Endothelial cell of umbilical vein (primary cell): ENCODE results near the gene FHOD1. TPM values are rescaled to one million over a fixed set of nuclear protein-coding genes. Genes with fewer than 3 reads are reported as not detected.

Experiments
- BruUV-seq: library from RNA; stranded (reverse); fragments of 400-500 nt; replicated peaks from 2 replicates; lab custom pipeline; 2021; lab: Mats Ljungman, UMichigan
- CTCF ChIA-PET: fragments of 300-600, 350-600 bp; sonication (Branson Sonifier 250); formaldehyde crosslinking; loops from one replicate; lab custom pipeline; 2021; ENCODE audit warnings: antibody characterized with exemption, inconsistent platforms; lab: Charles Lee
- POLR2A ChIA-PET: fragments of 300-600, 350-600 bp; sonication (Branson Sonifier 250); formaldehyde crosslinking; loops from one replicate; lab custom pipeline; 2021; ENCODE audit warnings: antibody characterized with exemption, inconsistent platforms; lab: Charles Lee
- DNase-seq: peaks from one replicate; pipeline ENCODE4 v3.0.0-alpha.2; 2011; ENCODE audit warnings: low read depth, low spot score
- FAIRE-seq: peaks from 2 replicates; lab custom pipeline; 2011; peaks lifted over from hg19 to GRCh38; lab: Jason Lieb, UNC
- H2AFZ ChIP-seq: 2 replicates; pipeline ENCODE4 v1.6.0; 2012; ENCODE audit warnings: low read depth, low read length, control low read depth, inconsistent platforms
- H3K27ac ChIP-seq: 2 replicates; pipeline ENCODE4 v1.5.1; 2011; ENCODE audit warnings: low read depth, mild to moderate bottlenecking, control low read depth, low read length, moderate library complexity; ENCODE audit not compliant: insufficient read depth
- H3K27me3 ChIP-seq, 2 experiments: 2 replicates each; pipeline versions ENCODE4 v1.6.0 to v1.6.1; 2011; ENCODE audit warnings: low read length in 2 of 2, mixed read lengths in 1 of 2; ENCODE audit not compliant: control insufficient read depth in 2 of 2, insufficient read depth in 2 of 2
- H3K36me3 ChIP-seq, 2 experiments: 2 replicates in 1 of 2; 3 replicates in 1 of 2; pipeline ENCODE4 v1.5.1; 2011; ENCODE audit warnings: low read length in 2 of 2, mild to moderate bottlenecking in 1 of 2, moderate library complexity in 1 of 2; ENCODE audit not compliant: control insufficient read depth in 2 of 2, insufficient read depth in 2 of 2; ENCODE audit errors: extremely low read depth in 1 of 2
- H3K4me1 ChIP-seq: 3 replicates; pipeline ENCODE4 v1.5.1; 2011; ENCODE audit warnings: mild to moderate bottlenecking, low read length; ENCODE audit not compliant: control insufficient read depth, insufficient read depth; ENCODE audit errors: extremely low read depth
- H3K4me2 ChIP-seq: 2 replicates; pipeline ENCODE4 v1.6.1; 2011; ENCODE audit warnings: low read length, control low read depth, mixed read lengths; ENCODE audit not compliant: insufficient read depth
- H3K4me3 ChIP-seq, 3 experiments: fragments of 200-600 bp in 1 of 3; sonication (generic), shearing (Covaris generic) in 1 of 3; replicated peaks in 1 of 3; 2 replicates each; pipeline ENCODE4 v1.5.1; 2011 to 2016; ENCODE audit warnings: control low read depth in 3 of 3, low read length in 3 of 3, mild to moderate bottlenecking in 2 of 3, inconsistent platforms in 1 of 3, low read depth in 1 of 3, moderate library complexity in 1 of 3; ENCODE audit not compliant: insufficient read depth in 1 of 3
- H3K79me2 ChIP-seq: 2 replicates; pipeline ENCODE4 v1.6.0; 2012; ENCODE audit warnings: low read length, inconsistent platforms; ENCODE audit not compliant: control insufficient read depth, insufficient read depth
- H3K9ac ChIP-seq: replicated peaks from 2 replicates; pipeline ENCODE3; 2011; ENCODE audit warnings: low read length, control low read depth; ENCODE audit not compliant: insufficient read depth; ENCODE audit errors: extremely low read depth
- H3K9me1 ChIP-seq: replicated peaks from 3 replicates; pipeline ENCODE4 v1.6.0; 2011; ENCODE audit warnings: mild to moderate bottlenecking, low read length; ENCODE audit not compliant: control insufficient read depth, insufficient read depth; ENCODE audit errors: extremely low read depth
- H3K9me3 ChIP-seq: replicated peaks from 2 replicates; pipeline ENCODE4 v1.5.1; 2012; ENCODE audit warnings: low read length, inconsistent platforms; ENCODE audit not compliant: control insufficient read depth, insufficient read depth
- H4K20me1 ChIP-seq: replicated peaks from 2 replicates; pipeline ENCODE3; 2011; ENCODE audit warnings: mild to moderate bottlenecking, low read length; ENCODE audit not compliant: control insufficient read depth, insufficient read depth; ENCODE audit errors: extremely low read depth
- CTCF ChIP-seq, 2 donors: IDR thresholded peaks; 1 replicate in 1 of 2; 2 replicates in 1 of 2; pipeline ENCODE4 v1.5.1; 2011; ENCODE audit warnings: low read length in 2 of 2, mild to moderate bottlenecking in 2 of 2, moderate library complexity in 2 of 2, control low read depth in 1 of 2, inconsistent platforms in 1 of 2, low read depth in 1 of 2; ENCODE audit not compliant: insufficient read depth in 1 of 2; ENCODE audit errors: extremely low read depth in 1 of 2
- EZH2 ChIP-seq: IDR thresholded peaks from 2 replicates; pipeline ENCODE4 v1.6.1; 2012; ENCODE audit warnings: borderline replicate concordance, low read depth, mild to moderate bottlenecking, moderate library complexity, low read length, inconsistent platforms; ENCODE audit not compliant: severe bottlenecking
- FOS ChIP-seq: IDR thresholded peaks from 2 replicates; pipeline ENCODE4 v1.6.1; 2011; ENCODE audit warnings: mild to moderate bottlenecking, low read length, moderate library complexity, borderline replicate concordance; ENCODE audit not compliant: insufficient read depth
- GATA2 ChIP-seq: IDR thresholded peaks from 2 replicates; pipeline ENCODE4 v1.7.0; 2011; ENCODE audit warnings: low read depth, mild to moderate bottlenecking, moderate library complexity, mixed read lengths, low read length; ENCODE audit not compliant: insufficient read length, insufficient read depth
- JUN ChIP-seq: IDR thresholded peaks from 2 replicates; pipeline ENCODE4 v1.6.1; 2011; ENCODE audit warnings: borderline replicate concordance, low read depth; ENCODE audit not compliant: insufficient read length, insufficient read depth
- MAX ChIP-seq: IDR thresholded peaks from 2 replicates; pipeline ENCODE4 v1.6.1; 2011; ENCODE audit not compliant: insufficient read depth, insufficient read length
- MYC ChIP-seq: IDR thresholded peaks from one replicate; pipeline ENCODE4 v1.6.1; 2011; ENCODE audit warnings: mild to moderate bottlenecking, low read depth, low read length
- POLR2A ChIP-seq: IDR thresholded peaks from 2 replicates; pipeline ENCODE4 v1.6.1; 2012; ENCODE audit warnings: low read depth, mild to moderate bottlenecking, control low read depth, low read length
- POLR2AphosphoS5 ChIP-seq: IDR thresholded peaks from 2 replicates; pipeline ENCODE4 v1.6.1; 2012; ENCODE audit warnings: low read depth, mild to moderate bottlenecking, control low read depth, low read length, moderate library complexity; ENCODE audit not compliant: insufficient read depth
- dilution Hi-C: fragments of 300-500 bp; cut with MboI; formaldehyde crosslinking; loops from one replicate; pipeline ENCODE4 v1.15.0; 2019; ENCODE audit warnings: low sequenced_read_pairs; ENCODE audit not compliant: extremely low pct_ligation_motif_present
- intact Hi-C: fragments of 100-400 bp; cut with micrococcal nuclease; formaldehyde crosslinking; loops from one replicate; pipeline ENCODE4 v1.10.0; 2022
- polyA plus RNA-seq, 4 experiments: library from polyadenylated mRNA; depleted of rRNA in 3 of 4; stranded (reverse) in 3 of 4; unstranded in 1 of 4; fragments of >200 nt; gene quantifications; 2 replicates each; pipeline versions ENCODE4 v1.2.1 to v1.2.3, GENCODE V29; 2011 to 2012; ENCODE audit warnings: missing spikeins in 1 of 4
- total RNA-seq: library from RNA; stranded (reverse); gene quantifications from 2 replicates; pipeline ENCODE4 v1.2.3, GENCODE V29; 2021

The FHOD1 gene
- total and polyA plus RNA-seq, 2 donors (not counting 3 experiments of a cell fraction or from before 2014, with no cell fraction given), result 63.6 to 124 TPM

GRCh38 chr16:67260426-67261063 is 13.3 kb upstream of the FHOD1 start:
- Histone ChIP-seq H3K9me1 (no peaks in the 10 kb centered on the region), H3K27me3 (no peaks in the 10 kb centered on the region), H3K4me3 (no peak overlapping the region), H3K36me3 (no peaks in the 10 kb centered on the region), H3K79me2 (no peaks in the 10 kb centered on the region), H2AFZ (no peak overlapping the region), H3K9me3 (no peaks in the 10 kb centered on the region), H3K27ac (no peak overlapping the region), H3K4me2 (no peak overlapping the region), H3K4me1 (peaks cover 4% of the 10 kb centered on the region), H3K9ac (no peak overlapping the region), H4K20me1 (no peaks in the 10 kb centered on the region)
- FAIRE-seq (peak; percentile 83), DNase-seq (peak; percentile 24)
- TF ChIP-seq CTCF (IDR thresholded peaks at IDR 0.05; ENCODE audit: extremely low read depth in 1 of 2, insufficient read depth in 1 of 2, low read depth in 1 of 2, low read length in 2 of 2) (peak; percentile 44 to 51), FOS (no peak)
- no TSS peak for BruUV-seq
- ChIA-PET POLR2A (interaction anchor here (1.2 kb wide), 1 partner anchor 17 kb away, joined by 3 read pairs; no protein-coding TSS in a partner anchor), CTCF (interaction anchor here (0.6 to 3.3 kb wide), 53 partner anchors 10 to 307 kb away, joined by 3 to 65 read pairs (median 4); partner anchors contain the start of genes ATP6V0D1, FHOD1, HSD11B2 and KCTD19)
- dilution Hi-C loops, result no loop called here
- intact Hi-C loops, result loop anchor here (1.0 kb wide), 3 partner anchors 79 to 139 kb away; partner anchors contain the start of gene TPPP3

GRCh38 chr16:67259705-67260104 is 12.4 kb upstream of the FHOD1 start:
- Histone ChIP-seq H3K9me1 (no peaks in the 10 kb centered on the region), H4K20me1 (no peaks in the 10 kb centered on the region), H3K36me3 (no peaks in the 10 kb centered on the region), H3K9me3 (no peaks in the 10 kb centered on the region), H3K9ac (no peak overlapping the region), H3K4me1 (peaks cover 4% of the 10 kb centered on the region), H3K27ac (no peak overlapping the region), H2AFZ (no peak overlapping the region), H3K79me2 (no peaks in the 10 kb centered on the region), H3K4me3 (no peak overlapping the region), H3K27me3 (no peaks in the 10 kb centered on the region), H3K4me2 (no peak overlapping the region)
- TF ChIP-seq GATA2 (no peak), POLR2A (no peak), EZH2 (no peak), POLR2AphosphoS5 (no peak), FOS (no peak), JUN (no peak), CTCF (IDR thresholded peaks at IDR 0.05; ENCODE audit: extremely low read depth in 1 of 2, insufficient read depth in 1 of 2, low read depth in 1 of 2, low read length in 2 of 2) (no peak), MAX (no peak), MYC (no peak)
- dilution Hi-C loops, result no loop called here
- no peak for DNase-seq
- intact Hi-C loops, result loop anchor here (1.0 kb wide), 3 partner anchors 80 to 140 kb away; partner anchors contain the start of gene TPPP3
- BruUV-seq, result no TSS peak
- no peak for FAIRE-seq
- ChIA-PET POLR2A (no interaction called here), CTCF (interaction anchor here (0.7 to 3.3 kb wide), 16 partner anchors 11 to 281 kb away, joined by 3 to 65 read pairs (median 9); partner anchors contain the start of genes HSD11B2 and PLEKHG4)
